ENCODE results near the gene LDLRAD4. TPM values are rescaled to one million over a fixed set of nuclear protein-coding genes. Genes with fewer than 3 reads are reported as not detected.
"Not testable (repeated sequence)": the region's sequence is repeated elsewhere in the genome, so short reads cannot be mapped to it uniquely, and the experiment has no call there.

Gene LDLRAD4
- total and polyA plus RNA-seq, 11 donors: 10.4 to 44.0 (median 29.6) TPM

- intact Hi-C loops (cut with DNase I): no loop called here
- no peak for DNase-seq
- Histone ChIP-seq H3K27me3 (no peaks in the 10 kb centered on the region), H3K27ac (no peak overlapping the region), H3K4me3 (no peak overlapping the region), H3K4me1 (peaks cover 0 to 23% (median 0%) of the 10 kb centered on the region in 12 donors), H3K36me3 (peaks cover 0 to 11% (median 1%) of the 10 kb centered on the region in 9 donors), H3K9me3 (peaks cover 0 to 9% (median 2%) of the 10 kb centered on the region in 12 donors)
- WGBS, 4 donors: 73 to 76% (median 75%) methylated on average over 7 of the region's 7 CpGs
- TF ChIP-seq, protein P1, sequence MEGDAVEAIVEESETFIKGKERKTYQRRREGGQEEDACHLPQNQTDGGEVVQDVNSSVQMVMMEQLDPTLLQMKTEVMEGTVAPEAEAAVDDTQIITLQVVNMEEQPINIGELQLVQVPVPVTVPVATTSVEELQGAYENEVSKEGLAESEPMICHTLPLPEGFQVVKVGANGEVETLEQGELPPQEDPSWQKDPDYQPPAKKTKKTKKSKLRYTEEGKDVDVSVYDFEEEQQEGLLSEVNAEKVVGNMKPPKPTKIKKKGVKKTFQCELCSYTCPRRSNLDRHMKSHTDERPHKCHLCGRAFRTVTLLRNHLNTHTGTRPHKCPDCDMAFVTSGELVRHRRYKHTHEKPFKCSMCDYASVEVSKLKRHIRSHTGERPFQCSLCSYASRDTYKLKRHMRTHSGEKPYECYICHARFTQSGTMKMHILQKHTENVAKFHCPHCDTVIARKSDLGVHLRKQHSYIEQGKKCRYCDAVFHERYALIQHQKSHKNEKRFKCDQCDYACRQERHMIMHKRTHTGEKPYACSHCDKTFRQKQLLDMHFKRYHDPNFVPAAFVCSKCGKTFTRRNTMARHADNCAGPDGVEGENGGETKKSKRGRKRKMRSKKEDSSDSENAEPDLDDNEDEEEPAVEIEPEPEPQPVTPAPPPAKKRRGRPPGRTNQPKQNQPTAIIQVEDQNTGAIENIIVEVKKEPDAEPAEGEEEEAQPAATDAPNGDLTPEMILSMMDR (IDR thresholded peaks at IDR 0.05): no peak
- TF ChIP-seq POLR2A (IDR thresholded peaks at IDR 0.05): no peak
- no peak for ATAC-seq
These were observed 454.1 kb downstream of the LDLRAD4 start for GRCh38 chr18:13672657-13673056.

DNA sequence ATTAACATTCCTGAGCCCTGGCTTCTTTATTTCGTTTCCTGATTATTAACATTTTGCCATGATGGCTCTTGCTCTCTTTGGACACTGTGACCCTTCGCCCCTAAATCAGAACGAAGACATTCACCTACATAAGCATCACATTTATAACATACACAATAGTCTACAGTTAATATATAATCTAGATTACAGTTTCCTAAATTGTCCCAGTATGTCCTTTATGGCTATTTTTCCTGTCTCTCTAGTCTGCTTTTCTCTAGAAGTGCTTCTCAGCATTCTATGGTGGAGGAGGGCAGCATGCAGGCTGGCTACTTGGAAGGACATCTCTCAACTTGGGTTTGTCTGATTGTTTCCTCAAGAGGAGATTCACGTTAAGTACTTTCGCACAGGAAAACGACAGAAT is 457.9 kb downstream of the LDLRAD4 start:
- WGBS, 4 donors: 81 to 88% (median 85%) methylated on average over 6 of the region's 6 CpGs
- Histone ChIP-seq H3K27ac (peak overlapping the region in 6 of 12 donors; percentile 0 to 94 (median 48)), H3K9me3 (peaks cover 0 to 9% (median 2%) of the 10 kb centered on the region in 12 donors), H3K36me3 (peaks cover 0 to 12% (median 0%) of the 10 kb centered on the region in 9 donors), H3K4me1 (peaks cover 0 to 52% (median 14%) of the 10 kb centered on the region in 12 donors), H3K27me3 (no peaks in the 10 kb centered on the region), H3K4me3 (no peak overlapping the region)
- intact Hi-C loops (cut with DNase I): no loop called here
- ATAC-seq (no peak), DNase-seq (no peak)
- TF ChIP-seq, protein P1 (IDR thresholded peaks at IDR 0.05): no peak
- no peak for TF ChIP-seq POLR2A (IDR thresholded peaks at IDR 0.05)

- H3K4me1 ChIP-seq: peaks cover 0 to 53% (median 14%) of the 10 kb centered on the region in 12 donors
- H3K9me3 ChIP-seq; intact Hi-C loops (cut with DNase I); ATAC-seq; DNase-seq; H3K4me3 ChIP-seq; H3K27me3 ChIP-seq: not testable (repeated sequence)
- 96 to 98% (median 97%) methylated on average over 13 of the region's 13 CpGs for WGBS, 4 donors
- H3K27ac ChIP-seq: peak overlapping the region in 10 of 12 donors; percentile 49 to 94 (median 76)
- peaks cover 0 to 16% (median 0%) of the 10 kb centered on the region in 9 donors for H3K36me3 ChIP-seq
These were observed 458.8 kb downstream of the LDLRAD4 start for GRCh38 chr18:13677350-13677749.

DNA sequence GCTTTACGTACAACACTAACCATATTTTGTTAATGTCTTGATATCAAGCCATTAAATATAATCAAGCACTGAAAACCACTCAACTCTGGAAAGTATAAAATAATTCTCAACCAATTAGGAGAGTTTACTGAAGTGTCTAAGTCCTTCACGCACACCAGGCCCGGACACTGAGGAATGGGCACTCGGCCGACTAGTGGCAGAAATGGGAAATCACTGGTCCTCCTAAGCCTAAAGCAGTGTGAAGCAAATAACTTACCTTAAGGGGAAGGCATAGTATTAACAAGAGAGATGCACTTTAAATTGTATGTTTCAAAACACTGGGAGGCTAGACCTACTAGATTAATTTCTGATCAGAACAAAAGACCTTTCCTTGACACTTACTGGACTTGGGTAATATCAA is 462.1 kb downstream of the LDLRAD4 start:
- ATAC-seq (peak; percentile 63 to 74 (median 70)), DNase-seq (peak in 3 of 5 donors; percentile 38 to 48 (median 46))
- peaks cover 0 to 60% (median 15%) of the 10 kb centered on the region in 12 donors for H3K4me1 ChIP-seq

More for the DNA sequence above, 462.1 kb downstream of the LDLRAD4 start:
- TF ChIP-seq, protein P1 (IDR thresholded peaks at IDR 0.05): peak; percentile 35 to 65 (median 48)
- TF ChIP-seq POLR2A (IDR thresholded peaks at IDR 0.05): no peak
- H3K27me3 ChIP-seq: no peaks in the 10 kb centered on the region
- H3K4me3 ChIP-seq: no peak overlapping the region
- intact Hi-C loops (cut with DNase I): no loop called here
- 53 to 59% (median 59%) methylated on average over 5 of the region's 5 CpGs for WGBS, 4 donors
- peaks cover 0 to 16% (median 0%) of the 10 kb centered on the region in 9 donors for H3K36me3 ChIP-seq
- peak overlapping the region in 8 of 12 donors; percentile 6 to 94 (median 76) for H3K27ac ChIP-seq
- H3K9me3 ChIP-seq: peaks cover 0 to 5% (median 0%) of the 10 kb centered on the region in 12 donors
